KOPT-K1 (cell line): ENCODE data around the gene DEPDC7.
"Not testable (repeated sequence)": the region's sequence is repeated elsewhere in the genome, so short reads cannot be mapped to it uniquely, and the experiment has no call there.

Experiments
- H3K27ac ChIP-seq: fragments of 200-600 bp; sonication (generic); 2 replicates; pipeline ENCODE4 v1.5.1; 2016; ENCODE audit warnings: antibody characterized with exemption, mild to moderate bottlenecking, low read depth, low read length; ENCODE audit not compliant: poor library complexity, severe bottlenecking
- H3K36me3 ChIP-seq: fragments of 200-600 bp; sonication (generic); 2 replicates; pipeline ENCODE4 v1.5.1; 2017; ENCODE audit warnings: antibody characterized with exemption, mild to moderate bottlenecking, low read length, moderate library complexity; ENCODE audit not compliant: insufficient read depth
- H3K9me3 ChIP-seq: fragments of 200-600 bp; sonication (generic); 2 replicates; pipeline ENCODE4 v1.5.1; 2017; ENCODE audit warnings: antibody characterized with exemption, low read length, mild to moderate bottlenecking; ENCODE audit not compliant: insufficient read depth, poor library complexity, severe bottlenecking

Gene DEPDC7

DNA sequence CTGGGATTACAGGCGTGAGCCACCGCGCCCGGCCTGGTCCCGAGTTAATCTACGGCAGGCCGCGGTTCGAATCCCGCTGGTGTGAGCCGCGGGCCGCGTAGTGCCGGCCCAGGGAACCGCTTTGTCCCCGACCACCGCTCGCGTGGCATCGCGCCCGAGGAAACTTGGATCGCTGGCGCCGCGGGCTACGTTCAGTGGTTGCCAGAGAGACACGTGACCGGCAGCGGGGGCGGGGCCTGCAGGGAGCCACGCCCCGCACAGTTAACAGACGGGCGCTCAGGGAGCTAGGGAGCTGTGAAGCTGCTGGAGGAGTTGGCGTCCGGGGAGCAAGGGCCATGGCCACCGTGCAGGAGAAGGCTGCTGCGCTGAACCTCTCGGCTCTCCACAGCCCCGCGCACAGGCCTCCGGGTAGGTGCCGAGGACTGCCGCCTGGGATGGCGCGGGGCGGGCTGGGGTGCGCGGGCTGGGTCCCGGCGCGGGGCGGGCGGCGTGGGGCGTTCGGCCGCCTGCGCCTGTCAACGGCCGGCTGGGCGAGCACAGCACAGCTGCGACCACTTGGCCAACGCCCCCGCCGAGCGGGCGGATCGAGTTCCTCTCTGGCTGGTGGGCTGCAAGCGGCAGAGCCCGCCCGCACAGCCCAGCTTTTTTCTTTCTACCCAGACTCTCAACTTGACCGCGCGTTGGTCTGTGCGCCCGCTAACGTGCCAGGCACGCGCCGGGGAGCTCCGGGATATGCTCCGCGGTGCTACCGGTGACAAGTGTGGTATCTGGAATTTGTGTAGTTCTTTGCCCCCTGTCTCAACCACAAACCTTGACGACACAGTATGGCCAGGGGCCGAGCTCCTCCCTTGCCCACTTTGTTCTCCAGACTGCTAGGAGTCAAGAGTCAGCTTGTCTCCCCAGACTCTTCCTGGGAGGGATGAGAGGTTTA lies at the start of gene DEPDC7:
Gene DEPDC7 (plus strand): TSS at position 258 of the 931 bp plus-strand sequence. CDS start 78 bp downstream, at position 336.
- no peaks in the 10 kb centered on the region for H3K36me3 ChIP-seq
- H3K9me3 ChIP-seq = no peaks in the 10 kb centered on the region
- H3K27ac ChIP-seq = no peak within 1 kb of the TSS

- no peak overlapping the region for H3K27ac ChIP-seq
- H3K36me3 ChIP-seq = peaks cover 86% of the 10 kb centered on the region
- H3K9me3 ChIP-seq = no peaks in the 10 kb centered on the region
Measured at GRCh38 chr11:32968541-32968940, 47.1 kb upstream of the DEPDC7 start.

- peaks cover 83% of the 10 kb centered on the region for H3K36me3 ChIP-seq
- not testable (repeated sequence) for H3K27ac ChIP-seq, H3K9me3 ChIP-seq
Measured at GRCh38 chr11:32972233-32972632, 43.4 kb upstream of the DEPDC7 start.

- Histone ChIP-seq H3K9me3 (no peaks in the 10 kb centered on the region), H3K27ac (no peak overlapping the region), H3K36me3 (peaks cover 89% of the 10 kb centered on the region)
Measured at GRCh38 chr11:32972781-32973180, 42.9 kb upstream of the DEPDC7 start.

DNA sequence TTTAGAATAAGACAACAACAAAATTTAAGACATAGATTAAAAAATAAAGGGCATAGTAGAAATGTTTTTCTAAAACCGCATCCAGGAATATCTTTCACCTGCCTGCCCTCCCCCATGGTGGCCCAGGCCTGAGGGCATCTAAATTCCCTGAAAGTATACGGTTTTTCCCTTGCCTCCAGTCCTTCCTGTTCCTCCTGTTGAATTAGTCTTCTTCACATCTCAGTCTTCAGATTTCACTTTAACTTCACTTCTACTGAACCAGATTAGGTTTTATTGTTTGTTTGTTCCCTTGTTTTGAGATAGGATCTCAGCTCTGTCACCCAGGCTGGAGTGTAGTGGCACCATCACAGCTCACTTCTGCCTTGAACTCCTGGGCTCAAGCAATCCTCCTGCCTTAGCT lies 33.1 kb upstream of the DEPDC7 start:
- no peaks in the 10 kb centered on the region for H3K9me3 ChIP-seq
- H3K27ac ChIP-seq = no peak overlapping the region
- peaks cover 17% of the 10 kb centered on the region for H3K36me3 ChIP-seq

- Histone ChIP-seq H3K9me3 (no peaks in the 10 kb centered on the region), H3K27ac (no peak overlapping the region), H3K36me3 (peaks cover 8% of the 10 kb centered on the region)
Measured at GRCh38 chr11:32983506-32983905, 32.2 kb upstream of the DEPDC7 start.

DNA sequence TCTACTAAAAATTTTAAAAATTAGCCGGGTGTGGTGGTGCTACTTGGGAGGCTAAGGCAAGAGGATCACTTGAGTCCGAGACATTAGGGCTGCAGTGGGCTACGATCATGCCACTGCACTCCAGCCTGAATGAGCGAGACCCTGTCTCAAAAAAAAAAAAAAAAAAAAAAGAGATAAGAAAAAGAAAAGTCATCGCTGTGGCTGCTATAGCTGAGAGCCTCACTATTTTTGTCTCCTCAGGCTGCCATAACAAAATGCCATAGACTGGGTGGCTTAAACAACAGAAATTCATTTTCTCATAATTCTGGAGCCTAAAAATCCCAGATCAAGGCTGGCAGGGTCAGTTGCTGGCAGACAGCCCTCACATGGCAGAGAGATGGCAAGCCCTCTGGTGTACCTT lies 30.1 kb upstream of the DEPDC7 start:
- Histone ChIP-seq H3K36me3 (no peaks in the 10 kb centered on the region), H3K9me3 (no peaks in the 10 kb centered on the region), H3K27ac (no peak overlapping the region)

GRCh38 chr11:32987851-32988250 lies 27.8 kb upstream of the DEPDC7 start:
- H3K27ac ChIP-seq = no peak overlapping the region
- H3K9me3 ChIP-seq = peaks cover 12% of the 10 kb centered on the region
- H3K36me3 ChIP-seq = no peaks in the 10 kb centered on the region

DNA sequence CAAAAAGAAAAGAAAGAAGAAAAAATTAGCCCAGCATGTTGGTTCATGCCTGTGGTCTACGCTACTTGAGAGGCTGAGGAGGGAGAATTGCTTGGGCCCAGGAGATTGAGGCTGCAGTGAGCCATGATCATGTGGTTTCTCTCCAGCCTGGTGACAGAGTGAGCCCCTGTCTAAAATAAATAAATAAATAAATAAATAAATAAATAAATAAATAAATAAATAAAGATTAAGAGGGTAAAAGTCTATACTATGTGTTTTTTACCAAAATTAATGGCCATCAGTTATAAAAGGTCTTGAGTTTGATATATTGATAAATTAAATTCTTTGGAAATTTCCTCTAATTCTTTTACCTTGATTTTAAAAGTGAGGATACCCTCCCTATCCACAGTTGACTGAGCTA lies 25.2 kb upstream of the DEPDC7 start:
- Histone ChIP-seq H3K36me3 (no peaks in the 10 kb centered on the region), H3K27ac (no peak overlapping the region), H3K9me3 (peaks cover 16% of the 10 kb centered on the region)

- H3K9me3 ChIP-seq = peaks cover 16% of the 10 kb centered on the region
- H3K36me3 ChIP-seq = no peaks in the 10 kb centered on the region
- no peak overlapping the region for H3K27ac ChIP-seq
Measured at GRCh38 chr11:32991427-32991826, 24.3 kb upstream of the DEPDC7 start.

GRCh38 chr11:32991898-32992297 lies 23.8 kb upstream of the DEPDC7 start:
- H3K36me3 ChIP-seq = no peaks in the 10 kb centered on the region
- H3K9me3 ChIP-seq = peaks cover 16% of the 10 kb centered on the region
- no peak overlapping the region for H3K27ac ChIP-seq

DNA sequence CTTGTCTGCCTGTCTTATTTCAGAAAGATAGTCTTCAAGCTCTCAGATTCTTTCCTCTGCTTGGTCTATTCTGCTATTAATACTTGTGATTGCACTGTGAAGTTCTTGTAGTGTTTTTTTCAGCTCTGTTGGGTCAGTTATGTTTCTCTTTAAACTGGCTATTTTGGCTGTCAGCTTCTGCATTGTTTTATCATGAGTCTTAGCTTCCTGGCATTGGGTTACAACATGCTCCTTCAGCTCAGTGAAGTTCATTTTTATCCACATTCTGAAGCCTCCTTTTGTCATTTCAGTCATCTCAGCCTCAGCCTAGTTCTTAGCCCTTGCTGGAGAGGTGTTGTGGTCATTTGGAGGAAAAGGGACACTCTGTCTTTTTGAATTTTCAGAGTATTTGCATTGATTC lies 15.5 kb upstream of the DEPDC7 start:
- Histone ChIP-seq H3K27ac (no peak overlapping the region), H3K36me3 (no peaks in the 10 kb centered on the region), H3K9me3 (no peaks in the 10 kb centered on the region)

GRCh38 chr11:33001281-33001680 lies 14.4 kb upstream of the DEPDC7 start:
- H3K9me3 ChIP-seq = no peaks in the 10 kb centered on the region
- H3K36me3 ChIP-seq = no peaks in the 10 kb centered on the region
- no peak overlapping the region for H3K27ac ChIP-seq

DNA sequence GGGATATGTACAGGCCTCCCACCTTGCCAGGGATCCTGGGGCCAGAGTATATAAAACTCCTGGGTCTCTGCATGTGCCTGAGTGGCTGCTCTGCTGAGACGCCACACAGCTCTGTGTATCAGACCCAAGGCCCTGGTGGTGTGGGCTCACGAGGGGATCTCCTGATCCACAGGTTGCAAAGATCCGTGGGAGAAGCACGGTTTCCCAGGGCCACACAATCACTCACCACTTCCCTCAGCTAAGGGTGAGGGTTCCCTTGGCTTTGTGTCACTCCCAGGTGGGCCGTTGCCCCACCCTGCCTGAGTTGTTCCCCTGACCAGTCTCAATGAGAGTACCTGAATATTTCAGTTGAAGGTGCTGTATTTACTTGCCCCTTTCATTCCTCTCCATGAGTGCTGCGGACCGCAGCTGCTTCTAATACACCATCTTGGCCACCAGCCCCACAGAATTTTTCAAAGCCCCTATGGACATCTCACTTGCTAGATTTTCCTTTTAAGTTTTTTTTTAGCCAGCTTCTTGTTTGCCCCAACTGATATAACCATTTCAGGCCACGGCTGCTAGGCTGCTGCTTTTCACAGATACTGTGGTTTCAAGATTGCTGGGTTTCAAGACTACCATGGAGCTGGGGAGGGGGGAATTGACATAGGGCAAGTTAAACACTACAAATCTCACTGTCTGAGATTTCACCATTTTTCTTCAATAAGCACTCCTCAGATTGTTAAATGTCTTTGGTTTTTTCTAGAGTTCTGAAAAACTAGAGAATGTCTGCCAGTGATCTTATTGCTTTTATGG lies 13.7 kb upstream of the DEPDC7 start:
- Histone ChIP-seq H3K36me3 (no peaks in the 10 kb centered on the region), H3K27ac (no peak overlapping the region), H3K9me3 (no peaks in the 10 kb centered on the region)

DNA sequence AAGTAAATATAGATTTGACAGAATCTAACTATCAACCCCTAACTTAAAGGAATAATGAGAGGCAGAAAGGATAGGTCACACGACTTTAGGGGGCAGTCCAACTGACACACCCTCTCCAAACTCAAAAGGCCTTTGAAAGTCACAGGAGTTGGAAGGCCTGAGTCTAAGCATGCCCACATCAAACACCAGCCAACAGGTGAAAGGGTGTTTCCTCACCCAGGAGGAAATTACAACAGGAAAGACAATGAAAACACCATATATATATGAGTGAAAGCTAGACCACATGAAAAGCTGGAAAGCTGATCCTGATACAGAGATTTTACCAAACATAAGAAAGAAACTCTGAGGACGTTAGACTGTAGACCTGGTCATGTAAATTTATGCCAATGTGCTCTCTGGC lies 10.5 kb upstream of the DEPDC7 start:
- Histone ChIP-seq H3K27ac (no peak overlapping the region), H3K36me3 (no peaks in the 10 kb centered on the region), H3K9me3 (no peaks in the 10 kb centered on the region)
